Activated CD4-positive, alpha-beta T cell treated with anti-CD3 and anti-CD28 coated beads, Interleukin-2, amount 50 U/mL, for 24 hours (primary cell): Measurements from ENCODE around the gene PPP1R3E.
A peak's percentile ranks its signal among the peaks of the same experiment; 100 is the strongest.
"Not testable (repeated sequence)": the region's sequence is repeated elsewhere in the genome, so short reads cannot be mapped to it uniquely, and the experiment has no call there.

Experiments used
- DNase-seq, 2 donors: peaks; one replicate each; pipeline ENCODE4 v3.0.0-alpha.2; 2020; ENCODE audit warnings: low read depth in 1 of 2, low spot score in 1 of 2

Gene PPP1R3E

GRCh38 chr14:23302290-23303225, at the start of gene PPP1R3E:
Gene PPP1R3E (minus strand): TSS chr14:23302859. CDS start chr14:23302576, 283 bp downstream.
- DNase-seq = peak; percentile 60 to 78

- DNase-seq = no peak
Observed at GRCh38 chr14:23351681-23352505, 49.2 kb upstream of the PPP1R3E start.

DNA sequence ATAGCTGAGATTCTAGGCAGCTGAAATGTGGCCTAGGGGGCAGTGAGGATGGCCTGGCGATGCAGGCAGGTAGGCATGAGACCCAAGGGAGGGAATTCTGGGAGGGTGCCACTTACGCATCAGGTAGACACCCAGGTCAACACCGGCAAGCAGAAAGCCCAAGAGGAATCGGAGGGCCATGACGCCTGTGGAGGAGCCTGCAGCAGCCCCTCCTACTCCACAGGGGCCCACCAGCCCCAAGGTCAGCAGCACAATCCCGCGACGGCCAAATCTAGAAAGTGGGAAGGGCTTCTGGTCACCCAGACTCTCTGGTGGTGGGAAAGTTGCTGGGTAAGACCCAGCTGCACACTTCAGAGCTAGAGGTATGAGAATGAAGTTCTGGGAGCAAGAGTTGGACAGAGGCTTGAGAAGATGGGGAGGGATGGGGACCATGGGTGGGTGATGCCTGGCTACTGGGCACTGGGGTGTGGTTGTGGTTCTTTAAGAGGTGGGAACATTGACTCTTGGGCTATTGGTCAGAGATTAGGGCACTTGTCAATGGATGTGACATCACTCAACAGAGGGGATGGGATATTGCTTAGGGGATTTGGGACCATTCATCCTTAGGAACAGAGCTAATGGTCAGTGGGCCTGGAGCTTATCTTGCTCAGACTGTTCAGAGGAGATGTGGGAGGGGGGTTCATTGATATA, 46.6 kb upstream of the PPP1R3E start:
- DNase-seq = no peak

DNA sequence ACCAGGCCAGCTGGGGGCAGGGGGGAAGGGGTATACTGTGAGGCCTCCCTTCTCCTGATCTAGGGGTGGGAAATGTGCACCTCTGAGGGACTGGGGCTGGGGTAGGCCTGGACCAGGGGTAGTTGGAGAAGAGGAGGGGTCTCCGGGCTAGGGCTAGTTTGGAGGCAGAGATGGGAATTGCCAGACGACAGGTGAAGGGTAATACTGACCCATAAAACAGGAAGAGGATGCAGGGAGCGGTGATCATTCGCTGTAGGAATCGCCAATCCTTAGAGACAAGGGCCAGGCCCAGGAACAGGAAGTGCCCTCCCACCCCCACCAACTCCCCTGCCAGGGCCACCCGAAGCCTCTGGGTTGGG, 45.6 kb upstream of the PPP1R3E start:
- no peak for DNase-seq

DNA sequence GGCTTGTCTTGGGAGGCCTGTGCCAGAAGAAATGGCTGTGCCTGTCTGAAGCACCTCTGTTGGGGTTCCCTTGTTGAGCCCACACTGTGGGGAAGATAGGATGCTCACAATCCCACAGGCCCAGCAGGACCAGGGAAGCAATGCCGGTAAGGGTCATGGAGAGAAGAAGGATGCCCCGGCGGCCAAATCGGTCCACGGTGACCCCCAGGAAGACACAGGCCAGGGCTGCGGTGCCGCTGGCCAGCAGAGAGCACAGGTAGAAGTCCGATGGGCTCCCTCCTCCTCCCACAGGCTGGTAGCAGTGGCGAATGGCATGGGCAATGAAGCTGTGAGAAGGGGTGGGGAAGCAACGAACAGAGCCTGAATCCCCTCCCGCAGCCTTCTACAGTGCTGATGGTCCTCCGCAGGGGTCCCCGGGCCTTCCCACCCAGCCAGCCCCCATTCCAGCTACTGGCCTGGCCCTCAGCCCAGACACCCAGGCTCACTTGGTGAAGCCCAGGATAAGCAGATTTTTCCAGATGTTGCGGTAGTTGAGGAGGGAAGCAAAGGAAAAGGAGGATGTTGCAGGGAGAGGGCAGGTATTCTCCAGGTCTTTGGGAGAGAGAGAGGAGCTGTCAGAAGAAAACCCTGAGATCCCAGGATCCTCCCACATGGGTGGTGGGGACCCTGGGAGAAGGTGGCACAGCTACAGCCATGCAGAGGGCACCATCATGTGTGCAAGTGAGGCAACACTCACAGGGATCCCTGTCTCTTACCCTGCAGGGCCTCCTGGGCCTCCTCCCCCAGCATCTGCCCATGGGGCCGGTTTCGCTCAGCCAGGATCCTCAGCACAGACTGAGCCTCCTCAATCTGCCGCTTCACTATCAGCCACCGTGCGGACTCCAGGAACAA, 45.0 kb upstream of the PPP1R3E start:
- DNase-seq = no peak

DNA sequence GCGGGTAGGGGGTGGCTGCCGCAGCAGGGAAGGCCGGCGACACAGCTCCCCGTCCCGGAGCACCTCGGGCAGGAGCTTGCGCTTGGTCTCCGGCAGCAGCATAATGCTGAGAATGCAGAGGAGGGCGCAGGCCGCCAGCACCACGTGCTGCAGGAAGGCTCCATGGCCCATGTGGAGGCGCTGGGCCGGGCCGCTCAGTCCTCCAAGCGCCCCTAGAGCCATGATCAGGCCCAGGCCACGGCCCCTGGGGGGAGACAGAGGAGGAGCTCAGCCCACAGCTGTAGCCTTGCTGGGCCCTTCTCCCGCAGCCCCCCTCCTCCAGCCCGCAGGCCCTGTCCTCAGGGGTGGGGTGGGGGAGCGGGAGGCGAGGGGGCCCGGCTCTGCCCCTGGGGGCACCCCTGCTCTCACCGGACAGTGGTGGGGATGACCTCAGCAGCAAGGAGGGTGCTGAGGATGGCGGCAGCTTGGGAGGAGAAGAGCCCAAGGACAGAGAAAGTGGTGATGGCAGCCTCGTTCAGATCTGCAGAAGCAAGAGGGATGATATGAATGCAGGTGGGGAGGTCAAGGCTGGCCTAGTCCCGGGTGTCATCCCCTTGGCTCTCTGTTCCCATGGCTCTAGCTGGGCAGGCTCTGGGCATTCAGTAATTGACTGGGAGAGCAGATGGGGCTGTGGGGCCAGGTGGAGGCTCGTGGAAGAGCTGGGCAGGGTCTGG, 44.2 kb upstream of the PPP1R3E start:
- no peak for DNase-seq

GRCh38 chr14:23345987-23346692, 43.5 kb upstream of the PPP1R3E start:
- DNase-seq = no peak

DNA sequence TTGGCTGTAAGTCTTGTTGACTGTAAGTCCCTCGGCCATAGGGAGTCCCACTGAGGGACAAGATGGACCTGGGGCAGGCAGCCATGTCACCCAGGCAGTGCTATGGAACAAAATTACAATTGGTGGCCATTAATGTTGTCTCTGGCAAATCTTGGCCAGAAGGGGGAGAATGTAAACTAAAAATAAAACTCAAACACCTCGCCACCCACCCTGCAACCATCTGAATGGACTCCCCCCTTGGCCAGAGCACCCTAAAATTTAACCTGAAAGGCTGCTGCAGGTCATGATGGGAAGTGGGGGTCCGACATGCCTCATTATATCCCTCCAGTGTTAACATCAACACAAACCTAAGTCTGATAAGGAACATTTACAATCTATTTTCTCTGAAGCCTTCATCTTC, 41.8 kb upstream of the PPP1R3E start:
- no peak for DNase-seq

DNA sequence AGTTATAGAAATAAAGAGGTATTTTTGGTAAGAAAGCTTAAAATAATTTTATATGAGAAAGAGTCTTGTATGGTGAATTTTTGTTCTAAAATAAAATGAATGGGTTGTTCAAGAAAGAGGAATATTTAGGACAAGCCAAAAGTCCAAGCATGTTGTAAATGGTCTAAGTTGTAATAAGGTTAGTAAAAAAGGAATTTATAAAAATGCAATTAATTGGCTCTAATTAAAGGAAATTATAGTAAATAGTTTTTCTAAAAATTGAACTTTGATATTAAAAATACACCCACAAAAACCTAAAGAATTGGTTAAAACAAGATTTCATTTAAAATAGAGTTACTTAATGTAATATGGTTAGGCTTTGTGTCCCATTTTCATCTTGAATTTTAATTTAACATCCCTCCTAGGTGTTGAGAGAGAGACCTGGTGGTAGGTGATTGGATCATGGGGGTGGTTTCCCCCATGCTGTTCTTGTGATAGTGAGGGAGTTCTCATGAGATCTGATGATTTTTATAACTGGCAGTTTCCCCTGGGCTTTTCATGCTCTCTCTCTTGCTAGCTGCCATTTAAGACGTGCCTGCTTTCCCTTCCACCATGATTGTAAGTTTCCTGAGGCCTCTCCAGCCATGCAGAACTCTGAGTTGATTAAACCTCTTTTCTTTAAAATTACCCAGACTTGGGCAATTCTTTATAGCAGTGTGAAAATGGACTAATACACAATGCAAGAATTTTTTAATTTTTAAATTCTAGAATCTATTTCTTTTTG, 37.0 kb upstream of the PPP1R3E start:
- DNase-seq = no peak

DNA sequence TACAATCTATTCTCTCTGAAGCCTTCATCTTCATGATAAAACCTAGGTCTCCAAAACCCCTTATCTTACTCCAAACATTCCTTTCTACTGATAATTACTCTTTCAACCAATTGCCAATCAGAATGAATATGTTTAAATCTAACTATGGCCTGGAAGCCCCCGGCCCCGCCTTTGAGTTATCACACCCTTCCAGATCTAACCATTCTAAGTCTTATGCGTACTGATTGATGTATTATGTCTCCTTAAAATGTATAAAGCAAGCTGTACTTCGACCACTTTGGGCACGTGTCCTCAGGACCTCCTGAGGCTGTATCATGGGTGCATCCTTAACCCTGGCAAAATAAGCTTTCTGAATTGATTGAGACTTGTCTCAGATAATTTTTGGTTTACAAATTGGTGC, 33.0 kb upstream of the PPP1R3E start:
- DNase-seq = no peak

- peak; percentile 28 to 69 for DNase-seq
Observed at GRCh38 chr14:23327947-23328744, 25.5 kb upstream of the PPP1R3E start.

DNA sequence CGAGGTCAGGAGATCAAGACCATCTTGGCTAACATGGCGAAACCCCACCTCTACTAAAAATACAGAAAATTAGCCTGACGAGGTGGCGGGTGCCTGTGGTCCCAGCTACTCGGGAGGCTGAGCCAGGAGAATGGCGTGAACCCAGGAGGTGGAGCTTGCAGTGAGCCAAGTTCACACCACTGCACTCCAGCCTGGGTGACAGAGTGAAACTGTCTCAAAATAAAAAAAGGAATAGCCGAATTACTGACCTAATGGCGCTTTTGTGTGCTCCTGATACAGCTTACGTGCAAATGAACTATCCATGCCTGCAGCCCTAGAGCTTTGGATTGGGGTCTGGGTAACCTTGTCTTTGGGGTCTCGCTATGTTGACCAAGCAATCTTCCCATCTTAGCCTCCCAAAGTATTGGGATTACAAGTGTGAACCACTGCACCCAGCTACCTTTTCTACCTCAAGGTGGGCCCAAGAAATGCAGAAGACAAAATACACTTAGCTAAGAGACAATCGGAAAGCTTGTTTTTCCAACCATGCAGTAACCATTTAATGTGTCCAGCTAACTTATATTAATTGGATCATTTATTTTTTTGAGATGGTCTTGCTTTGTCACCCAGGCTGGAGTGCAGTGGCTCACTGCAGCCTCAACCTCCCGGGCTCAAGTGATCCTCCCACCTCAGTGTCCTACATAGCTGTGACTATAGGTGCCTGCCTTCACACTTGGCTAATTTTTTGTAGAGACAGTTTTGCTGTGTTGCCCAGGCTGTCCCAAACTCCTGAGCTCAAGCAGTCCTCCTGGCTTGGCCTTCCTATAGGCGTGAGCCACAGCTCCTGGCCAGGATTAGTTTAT, 24.1 kb upstream of the PPP1R3E start:
- DNase-seq = no peak

DNA sequence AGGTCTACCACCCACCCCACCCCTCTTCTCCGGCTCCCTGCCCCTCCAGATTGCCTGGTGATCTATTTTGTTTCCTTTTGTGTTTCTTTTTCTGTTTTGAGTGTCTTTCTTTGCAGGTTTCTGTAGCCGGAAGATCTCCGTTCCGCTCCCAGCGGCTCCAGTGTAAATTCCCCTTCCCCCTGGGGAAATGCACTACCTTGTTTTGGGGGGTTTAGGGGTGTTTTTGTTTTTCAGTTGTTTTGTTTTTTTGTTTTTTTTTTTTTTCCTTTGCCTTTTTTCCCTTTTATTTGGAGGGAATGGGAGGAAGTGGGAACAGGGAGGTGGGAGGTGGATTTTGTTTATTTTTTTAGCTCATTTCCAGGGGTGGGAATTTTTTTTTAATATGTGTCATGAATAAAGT, 23.1 kb upstream of the PPP1R3E start:
- DNase-seq = not testable (repeated sequence)

DNA sequence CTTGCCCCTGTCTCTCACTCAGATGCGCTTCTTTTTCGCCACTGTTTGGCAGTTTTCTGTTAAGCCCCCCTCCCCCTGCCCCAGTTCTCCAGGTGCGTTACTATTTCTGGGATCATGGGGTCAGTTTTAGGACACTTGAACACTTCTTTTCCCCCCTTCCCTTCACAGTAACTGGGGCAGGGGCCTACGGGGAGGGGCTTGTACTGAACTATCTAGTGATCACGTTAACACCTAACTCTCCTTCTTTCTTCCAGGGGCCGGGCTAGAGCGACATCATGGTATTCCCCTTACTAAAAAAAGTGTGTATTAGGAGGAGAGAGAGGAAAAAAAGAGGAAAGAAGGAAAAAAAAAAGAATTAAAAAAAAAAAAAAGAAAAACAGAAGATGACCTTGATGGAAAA, 22.3 kb upstream of the PPP1R3E start:
- DNase-seq = no peak

- DNase-seq = no peak
Observed at GRCh38 chr14:23324455-23324846, 21.8 kb upstream of the PPP1R3E start.

- DNase-seq = no peak
Observed at GRCh38 chr14:23323838-23324454, 21.3 kb upstream of the PPP1R3E start.
